ENCODE measurements around the gene FOXN1. TPM values are rescaled to one million over a fixed set of nuclear protein-coding genes. Genes with fewer than 3 reads are reported as not detected.

FOXN1 gene
- total and polyA plus RNA-seq, 2 of the 4 experiments (the other 2 are of a cell fraction), result not detected

- TF ChIP-seq USF2 (IDR thresholded peaks at IDR 0.05; ENCODE audit: low read depth, low read length), result no peak
- no peak for TF ChIP-seq NFE2L2 (IDR thresholded peaks at IDR 0.05; ENCODE audit: low read depth, low read length)
Observed at GRCh38 chr17:28524476-28525424, 18.6 kb downstream of the FOXN1 start (continued).

GRCh38 chr17:28526381-28526780 is 20.2 kb downstream of the FOXN1 start:
- in situ Hi-C loops (cut with MboI; ENCODE audit: low sequenced_read_pairs), result no loop called here
- Histone ChIP-seq H2AK5ac (ENCODE audit: low read depth, low read length) (no peak overlapping the region), H4K8ac (ENCODE audit: low read depth in 2 of 2, low read length in 2 of 2) (no peak overlapping the region), H2AK9ac (replicated peaks; ENCODE audit: low read depth, low read length, poor library complexity) (no peak overlapping the region), H4K91ac (ENCODE audit: insufficient read depth, low read depth, low read length) (no peak overlapping the region), H3K23ac (ENCODE audit: low read depth, low read length) (no peak overlapping the region), H3K36me3 (ENCODE audit: control insufficient read depth, insufficient read depth, low read length) (no peaks in the 10 kb centered on the region), H3K79me1 (ENCODE audit: low read depth in 1 of 2, low read length in 2 of 2) (no peaks in the 10 kb centered on the region), H2BK20ac (ENCODE audit: low read depth, low read length) (no peak overlapping the region), H3K9ac (ENCODE audit: low read depth, low read length) (no peak overlapping the region), H3K27ac (ENCODE audit: insufficient read depth, low read length) (no peak overlapping the region), H3K27me3 (ENCODE audit: control insufficient read depth, insufficient read depth, low read length) (peaks cover 20% of the 10 kb centered on the region), H2BK120ac (ENCODE audit: low read depth, low read length) (no peak overlapping the region), H3K9me3 (ENCODE audit: control insufficient read depth, insufficient read depth, low read length) (no peaks in the 10 kb centered on the region), H4K20me1 (ENCODE audit: insufficient read depth, low read length) (no peaks in the 10 kb centered on the region), H3K18ac (ENCODE audit: low read depth, low read length) (no peak overlapping the region), H2BK15ac (ENCODE audit: low read depth, low read length) (no peak overlapping the region), H3K4me3 (ENCODE audit: insufficient read depth, low read depth, low read length) (no peak overlapping the region), H4K5ac (ENCODE audit: low read depth, low read length) (no peak overlapping the region), H2BK5ac (ENCODE audit: low read depth, low read length, poor library complexity, severe bottlenecking) (no peak overlapping the region), H2AFZ (replicated peaks; ENCODE audit: low read length, poor library complexity) (no peak overlapping the region), H3K56ac (ENCODE audit: extremely low read depth, insufficient read depth, low read length) (no peak overlapping the region), H3K9me1 (ENCODE audit: insufficient read depth, low read length) (peaks cover 6% of the 10 kb centered on the region), H3K4me2 (ENCODE audit: low read depth, low read length) (no peak overlapping the region), H3K4ac (ENCODE audit: low read depth, low read length) (no peak overlapping the region), H3K4me1 (ENCODE audit: control insufficient read depth, insufficient read depth, low read length) (peaks cover 13% of the 10 kb centered on the region), H3K14ac (replicated peaks; ENCODE audit: low read depth, low read length) (no peak overlapping the region)
- no TSS peak for BruUV-seq (replicated peaks)
- WGBS, 2 experiments (ENCODE audit: extremely low coverage in 2 of 2, insufficient read length in 1 of 2), result 56% methylated on average over 5 of the region's 8 CpGs; no CpG with 5 or more reads in 1 of the 2 experiments
- ATAC-seq (ENCODE audit: low read depth), result no peak
- ChIA-PET POLR2A (ENCODE audit: unreplicated experiment) (no interaction called here), CTCF (no interaction called here)
- intact Hi-C loops (cut with micrococcal nuclease), result no loop called here
- no peak for DNase-seq
- dilution Hi-C loops (cut with HindIII; ENCODE audit: low sequenced_read_pairs, unreplicated experiment), result no loop called here
- no peak for TF ChIP-seq BHLHE40 (IDR thresholded peaks at IDR 0.05; ENCODE audit: low read depth, low read length)
- TF ChIP-seq NFE2L2 (IDR thresholded peaks at IDR 0.05; ENCODE audit: low read depth, low read length), result no peak
- no peak for TF ChIP-seq MAZ (IDR thresholded peaks at IDR 0.05; ENCODE audit: borderline replicate concordance, low read depth, low read length)
- TF ChIP-seq RFX5 (IDR thresholded peaks at IDR 0.05; ENCODE audit: low read depth, low read length), result no peak
- no peak for TF ChIP-seq POLR2A (IDR thresholded peaks at IDR 0.05; ENCODE audit: low read depth, low read length)
- TF ChIP-seq, protein P1, sequence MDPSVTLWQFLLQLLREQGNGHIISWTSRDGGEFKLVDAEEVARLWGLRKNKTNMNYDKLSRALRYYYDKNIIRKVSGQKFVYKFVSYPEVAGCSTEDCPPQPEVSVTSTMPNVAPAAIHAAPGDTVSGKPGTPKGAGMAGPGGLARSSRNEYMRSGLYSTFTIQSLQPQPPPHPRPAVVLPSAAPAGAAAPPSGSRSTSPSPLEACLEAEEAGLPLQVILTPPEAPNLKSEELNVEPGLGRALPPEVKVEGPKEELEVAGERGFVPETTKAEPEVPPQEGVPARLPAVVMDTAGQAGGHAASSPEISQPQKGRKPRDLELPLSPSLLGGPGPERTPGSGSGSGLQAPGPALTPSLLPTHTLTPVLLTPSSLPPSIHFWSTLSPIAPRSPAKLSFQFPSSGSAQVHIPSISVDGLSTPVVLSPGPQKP (IDR thresholded peaks at IDR 0.05; ENCODE audit: borderline replicate concordance, low read depth, low read length), result no peak
- TF ChIP-seq CEBPB (IDR thresholded peaks at IDR 0.05; ENCODE audit: low read depth, low read length), result no peak
- no peak for TF ChIP-seq MAFK (IDR thresholded peaks at IDR 0.05; ENCODE audit: low read depth, low read length)
- TF ChIP-seq RCOR1 (IDR thresholded peaks at IDR 0.05; ENCODE audit: insufficient replicate concordance, low read length), result no peak
- TF ChIP-seq RAD21 (IDR thresholded peaks at IDR 0.05; ENCODE audit: low read length), result no peak
- TF ChIP-seq MXI1 (IDR thresholded peaks at IDR 0.05; ENCODE audit: borderline replicate concordance, low read depth, low read length), result no peak
- TF ChIP-seq USF2 (IDR thresholded peaks at IDR 0.05; ENCODE audit: low read depth, low read length), result no peak
- no peak for TF ChIP-seq FOS (IDR thresholded peaks at IDR 0.05; ENCODE audit: low read depth, low read length)
